ENCODE data around the gene TRIM16. TPM values are rescaled to one million over a fixed set of nuclear protein-coding genes. Genes with fewer than 3 reads are reported as not detected.
"Not testable (repeated sequence)": the region's sequence is repeated elsewhere in the genome, so short reads cannot be mapped to it uniquely, and the experiment has no call there.

TRIM16 gene
- total and polyA plus RNA-seq, 2 of the 13 experiments (the other 11 are each of a cell fraction or from before 2014, with no cell fraction given) = 12.3 to 23.4 TPM

- DNase-seq (ENCODE audit: low spot score); H3K9me3 ChIP-seq (ENCODE audit: low read length); intact Hi-C loops (cut with micrococcal nuclease; ENCODE audit: unreplicated experiment); H2AFZ ChIP-seq (ENCODE audit: low read length); FAIRE-seq; H4K20me1 ChIP-seq (ENCODE audit: insufficient read depth, low read length); H3K27ac ChIP-seq (ENCODE audit: extremely low read length, insufficient read depth, low read length); CTCF ChIA-PET (ENCODE audit: low intra/inter-chr PET ratio, low total read pairs); H3K4me1 ChIP-seq (ENCODE audit: insufficient read depth, low read length); BruUV-seq (replicated peaks); H3K9ac ChIP-seq (ENCODE audit: insufficient read depth, low read depth, low read length); H3K79me2 ChIP-seq (ENCODE audit: insufficient read depth, low read length); ATAC-seq; POLR2A ChIA-PET; H3K36me3 ChIP-seq (replicated peaks in 1 of 2; ENCODE audit: control insufficient read depth in 1 of 2, insufficient read depth in 2 of 2, low read length in 2 of 2); H3K27me3 ChIP-seq (ENCODE audit: control insufficient read depth in 1 of 2, insufficient read depth in 2 of 2, low read length in 2 of 2); H3K4me3 ChIP-seq (replicated peaks in 1 of 3; ENCODE audit: insufficient read depth in 1 of 3, low read depth in 2 of 3, low read length in 3 of 3); in situ Hi-C loops (cut with HindIII; ENCODE audit: extremely low pct_ligation_motif_present, low pct_unique_long_range_greater_than_20kb); H3K4me2 ChIP-seq (ENCODE audit: low read depth, low read length): not testable (repeated sequence)
- 98% methylated on average over 4 of the region's 5 CpGs for WGBS (ENCODE audit: low lambda C conversion rate)
Observed at GRCh38 chr17:15669526-15669925, 14.6 kb downstream of the TRIM16 start.

GRCh38 chr17:15663691-15664090, 20.4 kb downstream of the TRIM16 start:
- Histone ChIP-seq H3K27ac (ENCODE audit: extremely low read length, insufficient read depth, low read length) (no peak overlapping the region), H3K4me1 (ENCODE audit: insufficient read depth, low read length) (no peaks in the 10 kb centered on the region), H3K9ac (ENCODE audit: insufficient read depth, low read depth, low read length) (no peak overlapping the region), H3K4me2 (ENCODE audit: low read depth, low read length) (no peak overlapping the region), H3K36me3 (replicated peaks in 1 of 2; ENCODE audit: control insufficient read depth in 1 of 2, insufficient read depth in 2 of 2, low read length in 2 of 2) (peaks cover 6 to 19% of the 10 kb centered on the region in 2 experiments; a peak in 4 of 5 replicates), H3K27me3 (ENCODE audit: control insufficient read depth in 1 of 2, insufficient read depth in 2 of 2, low read length in 2 of 2) (no peaks in the 10 kb centered on the region), H3K4me3 (replicated peaks in 1 of 3; ENCODE audit: insufficient read depth in 1 of 3, low read depth in 2 of 3, low read length in 3 of 3) (no peak overlapping the region), H4K20me1 (ENCODE audit: insufficient read depth, low read length) (no peaks in the 10 kb centered on the region), H3K9me3 (ENCODE audit: low read length) (no peaks in the 10 kb centered on the region), H2AFZ (ENCODE audit: low read length) (no peak overlapping the region), H3K79me2 (ENCODE audit: insufficient read depth, low read length) (no peaks in the 10 kb centered on the region)
- in situ Hi-C loops (cut with HindIII; ENCODE audit: extremely low pct_ligation_motif_present, low pct_unique_long_range_greater_than_20kb) = no loop called here
- DNase-seq (ENCODE audit: low spot score) (no peak), ATAC-seq (no peak), FAIRE-seq (no peak)
- POLR2A ChIA-PET = no interaction called here
- CTCF ChIA-PET (ENCODE audit: low intra/inter-chr PET ratio, low total read pairs) = no interaction called here
- TF ChIP-seq MIER3 (CRISPR knock-in tag; IDR thresholded peaks at IDR 0.05; ENCODE audit: borderline replicate concordance) = no peak
- no peak for TF ChIP-seq ZNF670 (CRISPR knock-in tag; IDR thresholded peaks at IDR 0.05; ENCODE audit: borderline replicate concordance)
- no peak for TF ChIP-seq ZSCAN22 (CRISPR knock-in tag; IDR thresholded peaks at IDR 0.05)
- no peak for TF ChIP-seq FOXK2 (IDR thresholded peaks at IDR 0.05)
- TF ChIP-seq MXD4 (CRISPR knock-in tag; IDR thresholded peaks at IDR 0.05) = no peak
- TF ChIP-seq TAF15 (IDR thresholded peaks at IDR 0.05; ENCODE audit: low read depth, low read length, poor library complexity, severe bottlenecking) = no peak
- TF ChIP-seq KDM1A (CRISPR knock-in tag; IDR thresholded peaks at IDR 0.05) = no peak
- no peak for TF ChIP-seq CREB1 (IDR thresholded peaks at IDR 0.05)
- TF ChIP-seq CREB1 (CRISPR knock-in tag; IDR thresholded peaks at IDR 0.05) = no peak
- TF ChIP-seq HMG20B (CRISPR knock-in tag; conservative IDR thresholded peaks at IDR 0.05) = no peak
- no peak for TF ChIP-seq PRMT3 (CRISPR knock-in tag; IDR thresholded peaks at IDR 0.05; ENCODE audit: borderline replicate concordance, low read depth)
- no peak for TF ChIP-seq ESRRA (CRISPR knock-in tag; IDR thresholded peaks at IDR 0.05; ENCODE audit: low read depth)
- TF ChIP-seq GTF2F1 (IDR thresholded peaks at IDR 0.05; ENCODE audit: low read length) = no peak
- TF ChIP-seq ZFP82 (CRISPR knock-in tag; IDR thresholded peaks at IDR 0.05; ENCODE audit: borderline replicate concordance) = no peak
- TF ChIP-seq ELK4 (CRISPR knock-in tag; IDR thresholded peaks at IDR 0.05; ENCODE audit: borderline replicate concordance) = no peak
- no peak for TF ChIP-seq ZNF790 (CRISPR knock-in tag; IDR thresholded peaks at IDR 0.05; ENCODE audit: borderline replicate concordance)
- TF ChIP-seq REPIN1 (CRISPR knock-in tag; IDR thresholded peaks at IDR 0.05; ENCODE audit: borderline replicate concordance, low read depth) = no peak
- no peak for TF ChIP-seq JARID2 (CRISPR knock-in tag; IDR thresholded peaks at IDR 0.05; ENCODE audit: insufficient replicate concordance)
- TF ChIP-seq HOXA7 (CRISPR knock-in tag; IDR thresholded peaks at IDR 0.05) = no peak
- intact Hi-C loops (cut with micrococcal nuclease; ENCODE audit: unreplicated experiment) = no loop called here
- WGBS (ENCODE audit: low lambda C conversion rate) = over 99% methylated on average over 4 of the region's 5 CpGs
- BruUV-seq (replicated peaks) = no TSS peak
